Stimulated activated memory B cell treated with anti-CD40 and anti-IgM and Interleukin-4, amounts not matched to agents 10 μg/mL and 1 μg/mL and 100 μg/mL, for 72 hours (primary cell): Measurements from ENCODE around the gene NPAS3.

Experiments used
- ATAC-seq: fragments of 150-1000 bp; cut with Tn5 transposase; 2 replicates; pipeline ENCODE4 v1.10.0; 2021
- H3K27ac Mint-ChIP-seq: one replicate; pipeline ENCODE4 v1.8.0; 2022; ENCODE audit warnings: mild to moderate bottlenecking, mixed read lengths
- H3K27me3 Mint-ChIP-seq: one replicate; pipeline ENCODE4 v1.8.0; 2022; ENCODE audit warnings: mixed read lengths
- H3K36me3 Mint-ChIP-seq: one replicate; pipeline ENCODE4 v1.8.0; 2022; ENCODE audit warnings: mixed read lengths
- H3K4me1 Mint-ChIP-seq: one replicate; pipeline ENCODE4 v1.8.0; 2022; ENCODE audit warnings: mixed read lengths
- H3K4me3 Mint-ChIP-seq: one replicate; pipeline ENCODE4 v1.8.0; 2022; ENCODE audit warnings: mild to moderate bottlenecking, moderate library complexity, mixed read lengths
- H3K9me3 Mint-ChIP-seq: one replicate; pipeline ENCODE4 v1.8.0; 2022; ENCODE audit warnings: mixed read lengths

NPAS3 gene

GRCh38 chr14:33254342-33254741, 315.7 kb downstream of the NPAS3 start:
- no peaks in the 10 kb centered on the region for H3K27me3 Mint-ChIP-seq
- no peaks in the 10 kb centered on the region for H3K9me3 Mint-ChIP-seq
- no peaks in the 10 kb centered on the region for H3K4me1 Mint-ChIP-seq
- ATAC-seq = no peak
- H3K4me3 Mint-ChIP-seq = no peak overlapping the region
- H3K27ac Mint-ChIP-seq = no peak overlapping the region
- H3K36me3 Mint-ChIP-seq = no peaks in the 10 kb centered on the region

- H3K27ac Mint-ChIP-seq = no peak overlapping the region
Observed at GRCh38 chr14:33254861-33255395, 316.2 kb downstream of the NPAS3 start.

GRCh38 chr14:33257796-33258195, 319.1 kb downstream of the NPAS3 start:
- H3K4me1 Mint-ChIP-seq = no peaks in the 10 kb centered on the region
- H3K27me3 Mint-ChIP-seq = no peaks in the 10 kb centered on the region
- H3K27ac Mint-ChIP-seq = no peak overlapping the region
- H3K4me3 Mint-ChIP-seq = no peak overlapping the region
- ATAC-seq = no peak
- no peaks in the 10 kb centered on the region for H3K36me3 Mint-ChIP-seq
- no peaks in the 10 kb centered on the region for H3K9me3 Mint-ChIP-seq

More at GRCh38 chr14:33254861-33255395, 316.2 kb downstream of the NPAS3 start:
- Mint-ChIP-seq H3K4me1 (no peaks in the 10 kb centered on the region), H3K27me3 (no peaks in the 10 kb centered on the region), H3K36me3 (no peaks in the 10 kb centered on the region), H3K9me3 (no peaks in the 10 kb centered on the region), H3K4me3 (no peak overlapping the region)
- ATAC-seq = no peak

GRCh38 chr14:33259764-33260163, 321.1 kb downstream of the NPAS3 start:
- no peak for ATAC-seq
- Mint-ChIP-seq H3K27me3 (no peaks in the 10 kb centered on the region), H3K36me3 (no peaks in the 10 kb centered on the region), H3K9me3 (no peaks in the 10 kb centered on the region), H3K27ac (no peak overlapping the region), H3K4me3 (no peak overlapping the region), H3K4me1 (no peaks in the 10 kb centered on the region)

GRCh38 chr14:33271216-33271615, 332.5 kb downstream of the NPAS3 start:
- no peaks in the 10 kb centered on the region for H3K4me1 Mint-ChIP-seq
- no peak overlapping the region for H3K4me3 Mint-ChIP-seq
- no peaks in the 10 kb centered on the region for H3K27me3 Mint-ChIP-seq
- no peak for ATAC-seq
- no peak overlapping the region for H3K27ac Mint-ChIP-seq
- peaks cover 2% of the 10 kb centered on the region for H3K9me3 Mint-ChIP-seq
- H3K36me3 Mint-ChIP-seq = no peaks in the 10 kb centered on the region

GRCh38 chr14:33271891-33272290, 333.2 kb downstream of the NPAS3 start:
- peaks cover 2% of the 10 kb centered on the region for H3K9me3 Mint-ChIP-seq
- H3K27me3 Mint-ChIP-seq = no peaks in the 10 kb centered on the region
- no peak for ATAC-seq
- H3K27ac Mint-ChIP-seq = no peak overlapping the region
- H3K4me1 Mint-ChIP-seq = no peaks in the 10 kb centered on the region
- no peak overlapping the region for H3K4me3 Mint-ChIP-seq
- H3K36me3 Mint-ChIP-seq = no peaks in the 10 kb centered on the region

- Mint-ChIP-seq H3K4me3 (no peak overlapping the region), H3K4me1 (no peaks in the 10 kb centered on the region), H3K27me3 (no peaks in the 10 kb centered on the region), H3K27ac (no peak overlapping the region), H3K9me3 (peaks cover 7% of the 10 kb centered on the region), H3K36me3 (no peaks in the 10 kb centered on the region)
- ATAC-seq = no peak
Observed at GRCh38 chr14:33273978-33274377, 335.3 kb downstream of the NPAS3 start.

GRCh38 chr14:33275879-33276278, 337.2 kb downstream of the NPAS3 start:
- Mint-ChIP-seq H3K27me3 (no peaks in the 10 kb centered on the region), H3K27ac (no peak overlapping the region), H3K9me3 (peaks cover 7% of the 10 kb centered on the region), H3K4me1 (no peaks in the 10 kb centered on the region), H3K36me3 (no peaks in the 10 kb centered on the region), H3K4me3 (no peak overlapping the region)
- no peak for ATAC-seq

- H3K27ac Mint-ChIP-seq = no peak overlapping the region
- H3K9me3 Mint-ChIP-seq = peaks cover 7% of the 10 kb centered on the region
- no peak overlapping the region for H3K4me3 Mint-ChIP-seq
- no peaks in the 10 kb centered on the region for H3K4me1 Mint-ChIP-seq
- H3K36me3 Mint-ChIP-seq = no peaks in the 10 kb centered on the region
- no peak for ATAC-seq
- no peaks in the 10 kb centered on the region for H3K27me3 Mint-ChIP-seq
Observed at GRCh38 chr14:33279865-33280264, 341.2 kb downstream of the NPAS3 start.

GRCh38 chr14:33280646-33281045, 342.0 kb downstream of the NPAS3 start:
- H3K36me3 Mint-ChIP-seq = no peaks in the 10 kb centered on the region
- no peaks in the 10 kb centered on the region for H3K4me1 Mint-ChIP-seq
- no peak overlapping the region for H3K4me3 Mint-ChIP-seq
- no peak for ATAC-seq
- H3K9me3 Mint-ChIP-seq = peaks cover 7% of the 10 kb centered on the region
- H3K27me3 Mint-ChIP-seq = no peaks in the 10 kb centered on the region
- no peak overlapping the region for H3K27ac Mint-ChIP-seq

GRCh38 chr14:33282331-33283230, 343.9 kb downstream of the NPAS3 start:
- ATAC-seq = no peak
- Mint-ChIP-seq H3K4me3 (no peak overlapping the region), H3K9me3 (peaks cover 3% of the 10 kb centered on the region), H3K27me3 (no peaks in the 10 kb centered on the region), H3K27ac (no peak overlapping the region), H3K36me3 (no peaks in the 10 kb centered on the region), H3K4me1 (no peaks in the 10 kb centered on the region)

GRCh38 chr14:33285902-33286700, 347.4 kb downstream of the NPAS3 start:
- Mint-ChIP-seq H3K4me1 (no peaks in the 10 kb centered on the region), H3K9me3 (no peaks in the 10 kb centered on the region), H3K4me3 (no peak overlapping the region), H3K36me3 (no peaks in the 10 kb centered on the region), H3K27ac (no peak overlapping the region), H3K27me3 (no peaks in the 10 kb centered on the region)
- ATAC-seq = peak; percentile 12

GRCh38 chr14:33287189-33287588, 348.5 kb downstream of the NPAS3 start:
- Mint-ChIP-seq H3K27me3 (no peaks in the 10 kb centered on the region), H3K9me3 (no peaks in the 10 kb centered on the region), H3K36me3 (no peaks in the 10 kb centered on the region), H3K4me3 (no peak overlapping the region), H3K27ac (no peak overlapping the region), H3K4me1 (no peaks in the 10 kb centered on the region)
- no peak for ATAC-seq

- Mint-ChIP-seq H3K4me1 (no peaks in the 10 kb centered on the region), H3K27me3 (no peaks in the 10 kb centered on the region), H3K4me3 (no peak overlapping the region), H3K9me3 (no peaks in the 10 kb centered on the region), H3K36me3 (no peaks in the 10 kb centered on the region), H3K27ac (no peak overlapping the region)
- ATAC-seq = no peak
Observed at GRCh38 chr14:33290641-33291040, 352.0 kb downstream of the NPAS3 start.

- ATAC-seq = no peak
- Mint-ChIP-seq H3K27me3 (no peaks in the 10 kb centered on the region), H3K4me1 (no peaks in the 10 kb centered on the region), H3K36me3 (no peaks in the 10 kb centered on the region), H3K4me3 (no peak overlapping the region), H3K9me3 (no peaks in the 10 kb centered on the region), H3K27ac (no peak overlapping the region)
Observed at GRCh38 chr14:33291529-33292104, 352.9 kb downstream of the NPAS3 start.
